HL-60/S4 (cell line): ENCODE results near the gene ADRB1.

Experiments
- in situ Hi-C: fragments of 300-500 bp; cut with MboI; formaldehyde crosslinking; loops from 2 replicates; pipeline ENCODE4 v1.14.3; 2022; ENCODE audit warnings: low sequenced_read_pairs

Gene ADRB1

DNA sequence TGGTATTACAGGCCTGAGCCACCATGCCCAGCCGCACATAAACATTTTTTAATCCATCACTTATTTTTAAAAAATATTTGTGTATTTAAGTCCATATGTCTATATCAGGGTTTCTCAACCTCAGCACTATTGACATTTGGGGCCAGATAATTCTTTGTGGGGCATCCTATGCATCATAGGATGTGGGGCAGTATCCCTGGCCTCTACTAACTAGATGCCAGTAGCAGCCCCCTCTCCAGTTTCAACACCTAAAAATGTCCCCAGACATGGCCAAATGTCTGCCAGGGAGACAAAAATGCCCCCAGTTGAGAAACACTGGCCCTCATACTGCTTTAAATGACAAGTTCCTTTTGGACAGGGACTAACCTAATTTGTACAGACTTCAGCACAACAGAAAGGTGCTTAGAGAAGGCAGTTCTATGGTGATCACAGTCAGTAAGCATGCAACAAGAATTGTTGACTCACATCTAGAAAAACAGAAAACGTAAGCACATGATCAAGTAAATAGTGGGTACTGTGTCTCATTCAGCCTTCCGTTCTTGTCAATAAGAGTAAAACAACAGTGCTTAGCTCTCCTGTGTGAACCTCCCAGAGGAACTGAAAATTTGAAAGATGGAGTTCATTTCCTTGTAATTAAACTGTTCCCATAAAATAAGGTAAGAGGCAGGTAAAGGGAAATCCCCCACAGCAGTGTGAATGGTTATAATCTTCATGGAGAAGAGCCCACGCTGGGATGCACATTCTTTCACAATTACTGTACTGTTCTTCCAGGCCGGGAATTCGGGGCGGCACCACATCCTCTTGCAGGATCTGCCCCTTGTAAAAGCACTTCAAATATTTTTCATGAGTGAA is 17.3 kb upstream of the ADRB1 start:
- in situ Hi-C loops = no loop called here

DNA sequence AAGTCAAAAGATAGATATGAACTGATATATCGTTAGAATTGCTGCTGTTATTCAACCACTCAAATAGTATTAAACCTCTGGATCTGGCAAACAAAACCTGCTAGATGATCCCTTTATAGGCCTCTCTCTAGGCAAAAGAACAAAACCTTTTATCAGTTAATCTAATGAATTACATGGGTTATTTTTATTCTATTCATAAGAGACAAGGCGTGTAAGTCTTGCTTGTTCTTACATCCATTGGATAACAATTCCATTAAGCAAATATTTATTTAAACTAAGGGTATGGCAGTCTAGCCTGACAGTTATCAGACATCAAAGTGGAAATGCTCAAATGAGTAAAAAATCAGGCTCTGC is 16.6 kb upstream of the ADRB1 start:
- in situ Hi-C loops = no loop called here

DNA sequence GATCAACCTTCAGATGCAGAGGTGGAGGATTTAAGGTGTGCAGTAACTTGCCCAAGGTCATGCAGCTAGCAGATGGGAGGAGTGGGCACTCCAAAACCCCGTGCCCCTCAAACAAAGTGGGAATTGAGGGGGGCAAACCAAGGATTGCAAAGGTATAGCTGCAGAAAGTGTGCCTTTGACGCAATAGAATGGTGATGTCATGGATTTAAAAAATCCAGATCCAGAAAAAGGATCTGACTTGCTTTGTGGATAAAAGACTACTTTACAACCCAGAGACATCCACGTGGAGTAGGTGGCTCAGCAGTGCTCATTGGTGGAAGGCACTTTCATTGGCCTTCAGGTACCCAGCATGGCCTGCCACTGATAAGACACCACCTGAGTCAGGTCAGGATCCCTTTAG is 15.7 kb upstream of the ADRB1 start:
- in situ Hi-C loops = no loop called here

- in situ Hi-C loops = no loop called here
Observed at GRCh38 chr10:114028425-114028824, 15.2 kb upstream of the ADRB1 start.

DNA sequence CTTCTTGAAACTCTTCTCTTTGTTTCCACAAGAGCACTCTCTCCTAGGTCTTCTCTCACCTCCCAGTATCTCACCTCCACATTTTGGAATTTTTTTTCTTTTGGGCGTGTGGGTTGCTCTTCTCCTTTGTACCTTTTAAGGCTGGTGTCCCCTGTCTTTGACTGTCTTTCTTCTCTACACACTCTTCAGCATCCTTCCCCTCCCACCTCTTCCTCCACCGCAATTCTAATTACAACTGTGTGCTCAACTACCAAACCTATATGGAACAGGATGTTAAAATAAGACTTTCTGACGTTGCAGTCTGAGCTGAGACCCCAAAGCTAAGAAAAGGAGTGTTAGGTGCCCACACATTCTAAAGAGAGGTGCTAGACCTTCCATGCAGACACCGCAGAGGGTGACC is 14.0 kb upstream of the ADRB1 start:
- in situ Hi-C loops = no loop called here

GRCh38 chr10:114030140-114030539 is 13.5 kb upstream of the ADRB1 start:
- in situ Hi-C loops = no loop called here

DNA sequence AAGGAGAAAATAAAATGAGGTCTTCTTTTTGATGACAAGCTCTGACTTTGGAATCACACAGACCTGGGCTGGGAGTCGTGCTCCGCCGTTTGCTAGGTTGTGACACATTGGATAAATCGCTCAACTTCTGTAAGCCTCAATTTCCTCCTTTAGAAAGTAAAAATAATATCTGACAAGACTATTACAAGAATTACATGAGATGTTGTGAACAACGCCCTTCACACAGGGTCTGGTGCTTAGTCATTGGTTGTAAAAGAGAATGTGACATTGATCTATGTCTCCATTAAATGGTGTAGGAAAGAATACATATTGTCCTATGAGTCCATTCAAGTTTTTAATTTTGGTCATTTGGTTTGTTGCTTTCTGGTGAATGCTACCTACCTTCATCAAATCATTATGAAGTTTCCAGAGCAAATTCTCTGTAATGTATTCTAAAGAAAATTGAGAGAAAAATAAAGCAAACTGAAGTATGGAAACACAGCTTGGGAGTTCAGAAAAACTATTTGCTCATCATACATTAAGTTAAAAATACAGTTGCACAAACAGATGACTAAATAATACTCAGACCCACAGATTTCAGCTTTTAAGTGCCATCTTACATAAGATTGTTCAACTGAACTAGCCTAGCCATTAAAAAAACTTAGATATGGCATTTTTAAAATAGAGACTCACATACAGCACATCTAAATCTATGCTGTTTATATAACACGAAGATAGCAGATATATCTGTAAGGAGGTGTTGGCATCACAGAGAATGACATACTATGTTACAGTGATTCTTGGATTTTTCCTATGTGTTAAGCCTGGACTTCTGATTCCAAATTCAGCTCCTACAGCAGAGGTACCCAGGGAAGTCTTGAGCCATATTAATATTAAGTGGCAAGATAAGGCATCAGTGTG is 12.3 kb upstream of the ADRB1 start:
- in situ Hi-C loops = no loop called here

GRCh38 chr10:114033566-114033965 is 10.1 kb upstream of the ADRB1 start:
- in situ Hi-C loops = no loop called here

GRCh38 chr10:114034923-114035645 is 8.6 kb upstream of the ADRB1 start:
- in situ Hi-C loops = no loop called here

DNA sequence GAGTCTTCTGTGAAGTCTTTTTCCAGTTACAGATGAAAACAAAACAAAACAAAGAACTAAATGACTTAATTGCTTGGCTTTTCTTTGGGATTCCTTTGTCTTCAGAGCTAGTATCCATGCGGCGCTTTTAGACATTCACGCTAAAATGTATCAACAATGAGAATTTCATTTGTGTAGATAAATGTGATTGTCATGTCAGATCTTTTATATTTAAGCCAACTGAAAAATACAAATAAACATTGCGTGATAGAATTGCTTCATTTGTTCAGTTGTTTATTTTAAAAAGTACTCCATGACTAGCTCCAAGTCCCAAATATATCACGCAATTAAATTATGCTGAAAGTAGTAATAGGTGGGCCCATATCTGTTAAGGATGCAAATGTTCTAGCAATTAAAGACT is 7.9 kb upstream of the ADRB1 start:
- in situ Hi-C loops = no loop called here

DNA sequence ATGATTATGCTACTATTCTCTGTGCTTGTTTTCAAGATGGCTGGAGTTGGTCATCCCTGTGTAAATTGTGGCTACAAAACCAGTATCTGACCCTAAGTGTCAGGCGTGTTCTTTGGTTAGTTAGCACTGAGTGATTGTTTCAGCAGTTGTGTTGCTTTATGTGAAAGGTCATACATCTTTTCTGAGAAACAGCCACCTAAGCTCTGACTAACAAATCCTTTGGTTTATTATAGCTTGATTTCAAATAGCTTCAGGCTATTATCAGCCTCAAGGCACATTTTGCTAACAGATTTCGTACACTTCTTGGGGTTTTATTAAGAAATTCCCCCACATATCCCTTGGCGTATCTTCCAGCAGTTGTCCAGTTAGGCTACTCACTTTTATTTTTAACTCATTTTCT is 4.8 kb upstream of the ADRB1 start:
- in situ Hi-C loops = no loop called here

- in situ Hi-C loops = no loop called here
Observed at GRCh38 chr10:114041166-114041565, 2.5 kb upstream of the ADRB1 start.

- in situ Hi-C loops = no loop called here
Observed at GRCh38 chr10:114042895-114043531, 653 bp upstream of the ADRB1 start.

GRCh38 chr10:114044247-114045135 is 825 bp downstream of the ADRB1 start:
- in situ Hi-C loops = no loop called here

- in situ Hi-C loops = no loop called here
Observed at GRCh38 chr10:114045136-114046086, 1.7 kb downstream of the ADRB1 start.

- in situ Hi-C loops = no loop called here
Observed at GRCh38 chr10:114046087-114046458, 2.4 kb downstream of the ADRB1 start.

GRCh38 chr10:114048472-114048871 is 4.8 kb downstream of the ADRB1 start:
- in situ Hi-C loops = no loop called here

DNA sequence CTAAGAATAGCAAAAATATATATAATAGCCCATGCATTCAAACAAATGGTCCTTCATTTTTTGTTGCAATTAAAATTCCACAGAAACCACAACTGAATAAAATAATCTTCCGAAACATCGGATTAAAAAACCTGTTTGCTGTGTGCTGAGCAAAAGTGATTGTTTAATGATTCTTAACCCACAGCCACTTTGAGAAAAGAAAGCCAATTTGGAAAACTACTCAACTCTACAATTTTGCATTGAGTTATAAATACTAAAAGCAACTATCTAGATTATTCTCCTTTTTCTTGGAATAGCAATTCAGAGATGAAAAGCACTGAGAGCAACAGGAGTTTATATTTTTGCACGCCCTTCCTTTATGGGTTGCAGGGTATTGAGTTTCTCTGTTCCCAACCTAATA is 8.0 kb downstream of the ADRB1 start:
- in situ Hi-C loops = no loop called here

- in situ Hi-C loops = no loop called here
Observed at GRCh38 chr10:114052255-114052654, 8.6 kb downstream of the ADRB1 start.
